HUES48 (cell line): Measurements from ENCODE around the gene CYP27B1.
"Not testable (repeated sequence)": the region's sequence is repeated elsewhere in the genome, so short reads cannot be mapped to it uniquely, and the experiment has no call there.

Experiments
- H3K27ac ChIP-seq: one replicate; pipeline ENCODE4 v1.7.0; 2013; ENCODE audit warnings: low read depth, low read length, inconsistent platforms
- H3K27me3 ChIP-seq: 2 replicates; pipeline ENCODE4 v1.6.1; 2013; ENCODE audit warnings: mild to moderate bottlenecking, low read length; ENCODE audit not compliant: control insufficient read depth, insufficient read depth
- H3K36me3 ChIP-seq: 2 replicates; pipeline ENCODE4 v1.6.1; 2013; ENCODE audit warnings: low read length; ENCODE audit not compliant: control insufficient read depth, insufficient read depth
- H3K4me1 ChIP-seq: 2 replicates; pipeline ENCODE4 v1.6.1; 2013; ENCODE audit warnings: mild to moderate bottlenecking, low read length; ENCODE audit not compliant: control insufficient read depth, insufficient read depth
- H3K4me3 ChIP-seq: 2 replicates; pipeline ENCODE4 v1.5.1; 2013; ENCODE audit warnings: mild to moderate bottlenecking, low read depth, low read length
- H3K9ac ChIP-seq: 2 replicates; pipeline ENCODE4 v1.6.1; 2013; ENCODE audit warnings: mild to moderate bottlenecking, low read depth, low read length, moderate library complexity
- H3K9me3 ChIP-seq: 2 replicates; pipeline ENCODE4 v1.6.1; 2013; ENCODE audit warnings: low read length; ENCODE audit not compliant: control insufficient read depth, insufficient read depth

Gene CYP27B1

GRCh38 chr12:57775044-57775443, 8.2 kb upstream of the CYP27B1 start:
- no peak overlapping the region for H3K27ac ChIP-seq
- H3K9me3 ChIP-seq: no peaks in the 10 kb centered on the region
- H3K4me1 ChIP-seq: no peaks in the 10 kb centered on the region
- peaks cover 6% of the 10 kb centered on the region; the same call in 1 of the 2 replicates for H3K27me3 ChIP-seq
- H3K9ac ChIP-seq: no peak overlapping the region
- H3K36me3 ChIP-seq: peaks cover 10% of the 10 kb centered on the region
- no peak overlapping the region for H3K4me3 ChIP-seq

- H3K36me3 ChIP-seq: peaks cover 14% of the 10 kb centered on the region
- H3K4me3 ChIP-seq, H3K9me3 ChIP-seq, H3K9ac ChIP-seq, H3K27me3 ChIP-seq, H3K27ac ChIP-seq, H3K4me1 ChIP-seq: not testable (repeated sequence)
Measured at GRCh38 chr12:57774634-57775033, 7.8 kb upstream of the CYP27B1 start.

- peaks cover 6% of the 10 kb centered on the region; the same call in 1 of the 2 replicates for H3K27me3 ChIP-seq
- peak within 1 kb of the TSS; percentile 97 for H3K4me3 ChIP-seq
- peaks cover 33% of the 10 kb centered on the region for H3K36me3 ChIP-seq
- no peaks in the 10 kb centered on the region for H3K4me1 ChIP-seq
- peak within 1 kb of the TSS; percentile 100 for H3K9ac ChIP-seq
- peak within 1 kb of the TSS; percentile 98 for H3K27ac ChIP-seq
- H3K9me3 ChIP-seq: no peaks in the 10 kb centered on the region
Measured at GRCh38 chr12:57772429-57773322, 5.8 kb upstream of the CYP27B1 start, which contains the start of gene EEF1AKMT3. EEF1AKMT3 (plus strand) TSS chr12:57772614; CDS start chr12:57772725, 111 bp downstream.

DNA sequence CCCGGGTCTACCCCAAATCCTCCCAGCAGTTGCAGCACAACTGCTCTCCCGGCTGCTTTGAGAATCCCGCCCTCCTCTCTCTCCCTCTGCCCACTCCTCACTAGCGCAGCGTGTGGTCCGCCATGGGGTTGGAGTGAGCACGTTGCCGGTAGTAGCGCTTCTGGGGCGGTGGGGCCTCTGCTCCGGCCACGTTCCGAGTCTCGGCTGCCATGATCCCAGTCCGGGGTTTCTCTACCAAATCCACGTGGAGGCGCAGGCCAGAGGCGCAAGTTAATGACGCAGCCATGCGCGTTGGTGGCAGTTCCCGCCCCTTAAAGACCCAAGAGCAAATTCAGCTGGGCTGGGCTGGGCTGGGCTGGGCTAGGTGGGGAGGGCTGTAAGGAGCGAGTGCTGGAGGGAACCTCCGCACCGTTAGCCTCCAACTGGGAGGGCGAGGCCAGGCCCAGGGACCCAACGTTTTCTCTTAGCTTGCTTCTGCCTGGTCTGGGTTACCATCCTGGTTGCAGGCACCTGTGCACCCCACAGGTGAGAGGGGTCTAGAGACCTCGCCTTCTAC, 5.1 kb upstream of the CYP27B1 start, which contains the start of gene METTL1:
Gene METTL1, minus strand, starts transcription at position 233 of the 556 bp plus-strand sequence. Its CDS starts 22 bp downstream, at position 211.
- H3K9me3 ChIP-seq: no peaks in the 10 kb centered on the region
- H3K4me1 ChIP-seq: peaks cover 4% of the 10 kb centered on the region; the same call in 1 of the 2 replicates
- peak within 1 kb of the TSS; percentile 97 for H3K4me3 ChIP-seq
- peak within 1 kb of the TSS; percentile 100 for H3K9ac ChIP-seq
- H3K36me3 ChIP-seq: peaks cover 33% of the 10 kb centered on the region
- peaks cover 9% of the 10 kb centered on the region for H3K27me3 ChIP-seq
- H3K27ac ChIP-seq: peak within 1 kb of the TSS; percentile 98

DNA sequence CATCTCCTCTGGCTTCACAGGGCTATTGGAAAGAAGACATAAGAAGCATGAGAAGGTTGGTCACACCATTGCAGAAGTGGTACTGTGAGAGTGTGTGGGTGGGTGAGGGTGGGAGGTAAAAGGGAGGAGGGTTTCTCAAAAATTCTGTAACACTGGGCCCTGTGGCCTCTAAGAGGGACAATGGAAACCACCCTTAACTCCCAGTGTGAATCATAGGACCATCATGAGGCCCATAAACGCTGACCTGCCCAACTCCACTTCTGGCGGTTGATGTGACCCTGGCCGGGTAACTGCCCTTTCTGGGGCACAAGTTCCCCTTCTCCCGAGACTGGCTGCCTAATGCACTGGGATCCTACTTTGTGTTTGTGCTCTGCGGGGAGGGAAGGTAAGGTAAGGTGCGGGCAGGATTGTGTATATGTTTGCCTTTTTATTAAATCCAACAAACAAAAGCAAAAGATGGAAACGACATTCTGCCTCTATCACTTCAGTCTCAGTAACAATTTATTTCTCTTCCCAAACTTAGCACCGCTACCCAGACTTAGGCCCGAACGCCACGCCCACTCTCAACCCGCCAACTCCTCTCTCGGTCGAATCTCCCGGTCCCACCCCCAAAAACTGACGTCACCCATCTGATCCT, 4.5 kb upstream of the CYP27B1 start:
- peaks cover 15% of the 10 kb centered on the region for H3K27me3 ChIP-seq
- peak overlapping the region; percentile 100 for H3K9ac ChIP-seq

GRCh38 chr12:57770734-57771133, 3.9 kb upstream of the CYP27B1 start:
- no peak overlapping the region for H3K9ac ChIP-seq
- H3K27ac ChIP-seq: no peak overlapping the region
- peaks cover 33% of the 10 kb centered on the region for H3K36me3 ChIP-seq
- peaks cover 22% of the 10 kb centered on the region for H3K27me3 ChIP-seq
- 0 out of 2 replicates have a peak overlapping the region, but pooled peaks have one; percentile 97 for H3K4me3 ChIP-seq
- no peaks in the 10 kb centered on the region for H3K9me3 ChIP-seq
- H3K4me1 ChIP-seq: peaks cover 12% of the 10 kb centered on the region

More for the DNA sequence above, 4.5 kb upstream of the CYP27B1 start:
- peaks cover 33% of the 10 kb centered on the region for H3K36me3 ChIP-seq
- H3K27ac ChIP-seq: peak overlapping the region; percentile 98
- peak overlapping the region; percentile 97 for H3K4me3 ChIP-seq
- no peaks in the 10 kb centered on the region for H3K9me3 ChIP-seq
- H3K4me1 ChIP-seq: peaks cover 7% of the 10 kb centered on the region

- peaks cover 33% of the 10 kb centered on the region for H3K36me3 ChIP-seq
- peaks cover 33% of the 10 kb centered on the region for H3K27me3 ChIP-seq
- no peak overlapping the region for H3K27ac ChIP-seq
- H3K9ac ChIP-seq: no peak overlapping the region
- peaks cover 17% of the 10 kb centered on the region for H3K4me1 ChIP-seq
- H3K4me3 ChIP-seq: no peak overlapping the region
- H3K9me3 ChIP-seq: no peaks in the 10 kb centered on the region
Measured at GRCh38 chr12:57769594-57769993, 2.7 kb upstream of the CYP27B1 start.

DNA sequence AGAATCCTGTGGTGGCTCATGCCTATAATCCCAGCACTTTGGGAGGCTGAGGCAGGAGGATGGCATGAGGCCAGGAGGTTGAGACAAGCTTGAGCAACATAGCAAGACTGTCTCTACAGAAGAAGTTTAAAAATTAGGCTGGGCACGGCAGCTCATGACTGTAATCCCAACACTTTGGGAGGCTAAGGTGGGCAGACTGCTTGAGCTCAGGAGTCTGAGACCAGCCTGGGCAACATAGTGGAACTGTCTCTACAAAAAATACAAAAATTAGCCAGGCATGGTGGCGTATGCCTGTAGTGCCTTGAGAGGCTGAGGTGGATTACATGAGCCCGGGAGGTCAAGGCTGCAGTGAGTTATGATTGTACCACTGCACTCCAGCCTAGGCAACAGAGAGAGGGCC, 998 bp upstream of the CYP27B1 start:
- H3K27me3 ChIP-seq: peaks cover 45% of the 10 kb centered on the region
- H3K9ac ChIP-seq: no peak overlapping the region
- peaks cover 33% of the 10 kb centered on the region for H3K36me3 ChIP-seq

GRCh38 chr12:57767305-57767698, 424 bp upstream of the CYP27B1 start:
- peaks cover 33% of the 10 kb centered on the region for H3K36me3 ChIP-seq
- peaks cover 31% of the 10 kb centered on the region for H3K4me1 ChIP-seq
- peak overlapping the region; percentile 67 for H3K4me3 ChIP-seq
- H3K27me3 ChIP-seq: peaks cover 50% of the 10 kb centered on the region
- no peaks in the 10 kb centered on the region for H3K9me3 ChIP-seq
- H3K27ac ChIP-seq: peak overlapping the region; percentile 70
- no peak overlapping the region for H3K9ac ChIP-seq

More for the DNA sequence above, 998 bp upstream of the CYP27B1 start:
- Histone ChIP-seq H3K4me3 (no peak overlapping the region), H3K27ac (no peak overlapping the region), H3K9me3 (no peaks in the 10 kb centered on the region), H3K4me1 (peaks cover 31% of the 10 kb centered on the region)

DNA sequence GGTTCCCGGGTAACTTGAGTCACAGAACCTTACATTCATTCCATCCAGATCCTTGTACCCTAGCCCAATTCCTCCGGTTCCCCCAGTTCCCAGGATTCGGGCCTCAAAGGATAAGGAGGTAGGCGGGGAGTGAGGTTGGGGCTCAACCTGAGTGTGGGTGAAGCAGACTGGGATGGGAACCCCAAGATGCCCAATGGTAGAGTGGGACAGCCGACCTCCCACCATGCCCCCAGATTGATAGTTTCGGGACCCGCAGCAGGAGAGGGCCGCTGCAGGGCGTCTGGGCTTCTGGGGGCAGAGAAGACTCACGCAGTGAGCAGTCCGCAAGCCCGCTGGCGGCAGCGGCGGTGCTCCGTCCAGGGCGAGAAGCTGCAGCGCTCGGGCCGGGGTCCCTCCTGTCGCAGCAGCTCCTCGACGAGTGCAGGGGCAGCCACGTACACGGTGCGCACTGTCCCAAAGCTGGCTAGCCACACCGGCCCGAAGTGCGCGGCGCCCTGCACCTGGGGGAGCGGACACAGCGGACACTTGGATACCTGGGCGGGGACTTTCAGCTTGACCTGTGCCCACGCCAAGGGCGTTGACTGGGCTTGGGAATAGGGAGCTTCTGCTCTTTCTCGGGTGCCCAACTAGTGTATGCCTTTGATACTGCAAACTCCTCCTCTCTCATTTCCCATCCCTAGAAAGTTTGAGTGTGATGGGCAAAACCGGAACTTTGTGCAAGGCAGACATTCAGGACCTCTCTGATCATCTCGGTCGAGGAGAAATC, 997 bp downstream of the CYP27B1 start:
- Histone ChIP-seq H3K27ac (no peak overlapping the region), H3K36me3 (peaks cover 32% of the 10 kb centered on the region), H3K9me3 (no peaks in the 10 kb centered on the region), H3K9ac (no peak overlapping the region), H3K27me3 (peaks cover 50% of the 10 kb centered on the region), H3K4me3 (peak overlapping the region; percentile 67), H3K4me1 (peaks cover 31% of the 10 kb centered on the region)
